ENCODE measurements around the gene HLA-DPA1.

- TF ChIP-seq CTCF (IDR thresholded peaks at IDR 0.05) (no peak), POLR2A (IDR thresholded peaks at IDR 0.05) (no peak)
These were observed 1.7 kb upstream of the HLA-DPA1 start for GRCh38 chr6:33075208-33075567.
